HG02759 (cell line): ENCODE data around the gene SH2D3C.
A peak's percentile ranks its signal among the peaks of the same experiment; 100 is the strongest.

Source experiments
- ATAC-seq: cut with Tn5 transposase; IDR thresholded peaks from one replicate; pipeline ENCODE4 v1.9.1; 2021; ENCODE audit warnings: mild to moderate bottlenecking, moderate library complexity; ENCODE audit not compliant: unreplicated experiment

SH2D3C gene

GRCh38 chr9:127744398-127745110 lies 33.9 kb downstream of the SH2D3C start:
- ATAC-seq = no peak

GRCh38 chr9:127742435-127743088 lies 35.9 kb downstream of the SH2D3C start:
- no peak for ATAC-seq

GRCh38 chr9:127741831-127742434 lies 36.5 kb downstream of the SH2D3C start:
- no peak for ATAC-seq

GRCh38 chr9:127739614-127740330 lies 38.7 kb downstream of the SH2D3C start:
- ATAC-seq = no peak

GRCh38 chr9:127738666-127739065 lies 39.8 kb downstream of the SH2D3C start:
- ATAC-seq = no peak

GRCh38 chr9:127735530-127736185 lies 42.8 kb downstream of the SH2D3C start:
- ATAC-seq = no peak

- peak; percentile 84 for ATAC-seq
These were observed 43.5 kb downstream of the SH2D3C start, which contains the start of gene TOR2A for GRCh38 chr9:127734747-127735529. Gene TOR2A, minus strand, starts transcription at chr9:127735294. Its CDS starts 24 bp downstream, at chr9:127735270.

- no peak for ATAC-seq
These were observed 44.2 kb downstream of the SH2D3C start for GRCh38 chr9:127734247-127734746.

- no peak for ATAC-seq
These were observed 44.9 kb downstream of the SH2D3C start for GRCh38 chr9:127733614-127734013.

- no peak for ATAC-seq
These were observed 46.0 kb downstream of the SH2D3C start for GRCh38 chr9:127732444-127732843.

GRCh38 chr9:127731938-127732337 lies 46.5 kb downstream of the SH2D3C start:
- no peak for ATAC-seq

- no peak for ATAC-seq
These were observed 47.6 kb downstream of the SH2D3C start for GRCh38 chr9:127730799-127731410.

- ATAC-seq = no peak
These were observed 48.2 kb downstream of the SH2D3C start for GRCh38 chr9:127730262-127730661.

GRCh38 chr9:127729522-127730256 lies 48.8 kb downstream of the SH2D3C start:
- ATAC-seq = no peak

- ATAC-seq = no peak
These were observed 49.7 kb downstream of the SH2D3C start for GRCh38 chr9:127728808-127729207.

- no peak for ATAC-seq
These were observed 51.6 kb downstream of the SH2D3C start for GRCh38 chr9:127726871-127727270.

- no peak for ATAC-seq
These were observed 54.5 kb downstream of the SH2D3C start for GRCh38 chr9:127724012-127724411.

- ATAC-seq = no peak
These were observed 55.0 kb downstream of the SH2D3C start for GRCh38 chr9:127723444-127723843.

- ATAC-seq = no peak
These were observed 55.5 kb downstream of the SH2D3C start for GRCh38 chr9:127723013-127723412.
